ENCODE measurements around the gene C1orf94.
A peak's percentile ranks its signal among the peaks of the same experiment; 100 is the strongest.

The C1orf94 gene, protein sequence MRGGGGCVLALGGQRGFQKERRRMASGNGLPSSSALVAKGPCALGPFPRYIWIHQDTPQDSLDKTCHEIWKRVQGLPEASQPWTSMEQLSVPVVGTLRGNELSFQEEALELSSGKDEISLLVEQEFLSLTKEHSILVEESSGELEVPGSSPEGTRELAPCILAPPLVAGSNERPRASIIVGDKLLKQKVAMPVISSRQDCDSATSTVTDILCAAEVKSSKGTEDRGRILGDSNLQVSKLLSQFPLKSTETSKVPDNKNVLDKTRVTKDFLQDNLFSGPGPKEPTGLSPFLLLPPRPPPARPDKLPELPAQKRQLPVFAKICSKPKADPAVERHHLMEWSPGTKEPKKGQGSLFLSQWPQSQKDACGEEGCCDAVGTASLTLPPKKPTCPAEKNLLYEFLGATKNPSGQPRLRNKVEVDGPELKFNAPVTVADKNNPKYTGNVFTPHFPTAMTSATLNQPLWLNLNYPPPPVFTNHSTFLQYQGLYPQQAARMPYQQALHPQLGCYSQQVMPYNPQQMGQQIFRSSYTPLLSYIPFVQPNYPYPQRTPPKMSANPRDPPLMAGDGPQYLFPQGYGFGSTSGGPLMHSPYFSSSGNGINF

DNA sequence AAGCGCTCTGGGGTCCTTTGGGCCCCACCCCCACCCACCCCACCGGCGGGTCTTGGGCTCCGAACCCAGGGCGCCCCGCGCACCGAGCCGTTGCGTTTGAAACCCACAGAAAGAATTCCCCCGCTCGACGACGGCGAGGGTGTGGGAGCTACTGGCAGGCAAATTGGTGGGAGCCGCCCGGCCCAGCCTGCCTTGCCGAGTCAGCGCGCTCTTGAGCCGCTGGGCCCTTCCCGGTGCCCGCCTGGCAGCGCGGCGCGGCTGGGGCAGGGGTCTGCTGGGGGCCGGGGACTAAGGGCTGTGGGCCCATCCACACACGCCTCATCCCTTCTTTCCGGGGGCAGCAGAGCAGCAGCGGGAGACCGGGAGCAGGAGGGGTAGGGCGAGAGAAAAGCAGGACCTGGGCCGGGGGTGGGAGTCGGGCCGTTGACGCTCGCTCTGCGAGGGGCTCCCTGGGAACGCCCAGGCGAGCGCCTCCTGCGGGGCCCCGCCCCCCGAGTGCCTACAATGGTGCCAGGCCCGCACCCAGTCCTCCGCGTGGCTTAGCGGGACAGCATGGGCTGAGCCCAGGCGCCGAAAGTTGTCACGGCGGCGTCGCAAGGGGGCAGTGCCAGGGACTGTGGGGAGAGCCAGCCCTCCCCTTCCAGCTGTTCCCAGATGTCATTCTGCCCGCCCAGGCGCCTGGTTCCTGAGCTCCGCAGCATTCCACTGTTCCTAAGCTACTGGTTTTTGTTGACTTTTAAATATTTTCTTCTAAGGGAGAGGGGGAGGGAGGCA is at the start of gene C1orf94:
Gene C1orf94, plus strand, starts transcription at position 78 of the 774 bp plus-strand sequence. CDS start 883 bp downstream, outside the sequence.
- no peak for DNase-seq

DNA sequence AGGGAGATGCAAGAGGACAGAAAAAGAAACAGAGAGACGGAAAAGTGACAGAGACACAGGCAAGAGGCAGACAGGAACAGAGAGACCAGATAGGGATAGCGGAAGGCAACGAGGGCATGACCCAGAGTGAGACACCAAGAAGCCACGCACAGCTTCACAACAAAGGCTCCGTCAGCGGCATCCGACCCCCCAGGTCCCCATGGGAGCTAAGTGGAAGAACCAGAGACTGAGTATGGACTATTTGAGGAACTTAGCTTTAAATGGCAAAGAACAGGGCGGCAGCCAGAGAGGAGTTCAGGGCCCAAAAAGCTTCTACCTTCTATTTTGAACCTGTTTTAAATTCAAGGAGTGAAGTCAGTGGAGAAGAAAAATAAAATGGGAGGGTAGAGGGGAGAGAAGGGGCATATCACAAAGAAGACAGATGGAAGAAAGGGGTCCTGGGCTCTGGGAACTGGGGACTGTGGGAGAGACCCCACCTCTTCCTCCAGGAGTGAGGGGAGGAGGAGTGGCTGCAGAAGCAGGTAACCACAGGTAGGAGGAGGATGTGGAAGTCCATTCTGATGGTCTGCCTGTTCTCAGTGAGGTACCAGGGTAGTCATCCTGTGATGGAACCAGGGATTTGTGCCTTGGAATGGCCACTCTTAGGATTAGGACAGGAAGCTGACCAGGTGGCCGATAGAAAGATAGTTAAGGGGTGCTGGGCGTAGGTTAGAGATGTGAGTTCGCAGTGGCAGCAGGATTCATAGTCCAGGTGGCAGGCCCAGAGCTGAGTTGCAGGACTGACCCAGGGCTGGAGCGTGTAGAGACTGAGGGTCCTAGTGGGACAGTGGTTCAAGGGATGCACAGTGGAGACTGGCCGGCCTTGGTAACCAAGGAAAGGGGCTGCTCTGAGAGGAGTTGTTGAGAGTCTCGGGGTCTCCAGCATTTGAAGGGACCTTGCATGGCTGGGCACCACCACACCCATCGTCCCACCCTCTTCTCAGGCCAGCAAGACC is 49.4 kb upstream of the C1orf94 start:
- DNase-seq = no peak

DNA sequence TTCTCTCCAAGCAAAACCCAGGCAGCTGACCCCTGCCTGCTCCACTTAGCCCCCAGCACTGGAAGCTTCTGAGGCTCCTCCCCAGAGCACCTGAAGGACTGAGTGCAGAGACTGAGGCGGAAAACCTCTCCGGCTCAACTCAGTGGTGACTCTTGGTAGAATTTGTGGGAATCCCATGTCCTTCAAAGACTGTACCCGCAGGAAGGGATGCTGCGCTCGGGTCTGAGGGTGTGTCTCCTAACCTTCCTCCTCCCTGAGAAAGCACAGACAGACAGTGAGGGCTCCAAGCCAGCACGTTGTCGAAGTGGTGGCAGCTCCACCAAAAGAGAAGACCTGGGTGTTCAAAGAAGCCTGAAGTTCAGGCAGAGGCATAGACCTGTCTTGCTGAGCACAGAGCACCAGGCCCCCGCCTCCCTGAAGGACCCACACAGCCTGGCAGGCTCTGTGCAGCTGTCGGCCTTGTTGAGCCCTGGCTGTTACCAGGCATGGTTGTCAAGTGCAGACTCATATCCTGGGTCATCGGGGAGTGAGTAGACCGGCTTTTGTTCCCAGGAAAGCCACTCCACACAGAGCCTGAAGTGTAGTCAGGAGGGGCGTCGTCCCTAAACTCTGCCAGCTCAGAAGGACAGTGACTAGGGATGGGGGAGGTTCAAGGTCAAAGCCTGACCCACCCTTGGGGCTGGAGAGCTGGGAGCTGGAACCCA is 48.4 kb upstream of the C1orf94 start:
- no peak for DNase-seq

DNA sequence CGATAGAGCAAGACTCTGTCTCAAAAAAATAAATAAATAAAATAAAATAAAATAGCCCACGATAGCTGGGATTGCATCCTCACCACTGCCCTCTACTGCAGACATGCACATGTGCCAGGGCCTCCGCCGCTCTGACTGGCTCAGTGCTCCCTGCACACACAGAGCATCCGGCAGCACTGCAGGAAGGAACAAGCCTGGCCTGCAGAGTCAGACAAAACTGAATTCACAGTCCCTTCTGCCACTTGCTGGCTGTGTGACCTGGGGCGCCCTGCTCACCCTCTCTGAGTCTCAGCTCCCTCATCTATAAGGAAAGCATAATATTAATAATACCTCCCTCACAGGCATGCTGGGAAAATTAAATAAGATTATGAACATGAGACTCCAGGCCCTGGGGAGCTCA is 47.1 kb upstream of the C1orf94 start:
- DNase-seq = no peak

DNA sequence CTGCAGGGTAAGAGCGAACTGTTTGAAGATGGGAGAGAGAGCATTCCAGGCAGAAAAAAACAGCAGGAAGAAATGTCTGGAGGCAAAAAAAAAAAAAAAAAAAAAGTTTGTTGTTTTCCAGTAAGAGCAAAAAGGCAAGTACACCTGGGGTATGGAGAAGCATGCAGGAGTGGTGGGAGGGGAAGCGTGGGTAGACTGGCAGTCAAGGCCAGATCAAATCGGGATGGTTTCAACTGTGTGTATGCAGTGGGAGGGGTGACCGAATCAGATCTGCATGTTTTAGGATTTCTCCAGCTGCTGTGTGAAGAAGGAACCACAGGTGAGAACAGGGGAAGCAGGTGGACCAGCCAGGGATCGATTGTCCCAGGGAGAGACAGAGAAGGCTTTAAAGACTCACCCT is 46.4 kb upstream of the C1orf94 start:
- DNase-seq = no peak

DNA sequence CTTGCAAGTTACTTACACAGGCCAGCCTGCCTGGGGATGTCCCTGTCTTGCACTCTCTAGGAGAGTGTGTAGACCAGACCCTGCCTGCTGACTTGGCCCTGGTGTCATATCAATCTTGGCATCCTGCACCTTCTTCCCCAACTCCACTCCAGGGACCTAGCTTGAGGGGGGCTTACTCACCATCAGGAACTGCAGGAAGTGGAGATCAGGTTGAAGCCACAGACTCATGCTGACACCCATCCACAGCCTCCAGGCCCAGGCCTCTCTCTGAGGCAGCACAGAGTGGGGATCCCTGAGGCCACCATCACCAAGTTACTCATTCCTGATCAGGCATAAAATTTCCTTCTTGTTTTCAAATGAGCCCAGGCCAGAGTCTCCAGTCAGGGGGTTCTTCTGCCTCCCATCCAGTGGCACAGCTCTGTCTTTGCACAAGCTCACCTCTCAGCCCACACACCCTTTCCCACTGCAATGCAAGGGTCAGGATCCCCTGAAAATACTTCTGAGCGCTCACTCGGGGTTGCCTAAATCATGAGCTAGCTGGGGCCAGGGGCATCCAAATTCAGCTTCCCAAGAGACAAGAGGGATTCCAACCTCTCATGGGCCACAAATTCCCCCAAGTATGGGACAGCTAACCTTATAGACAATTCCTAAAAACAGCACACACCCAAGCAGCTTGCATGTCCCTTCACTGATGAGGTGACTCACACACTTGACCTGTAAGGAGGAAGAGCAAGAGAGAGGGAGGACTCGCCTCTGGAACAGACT is 45.1 kb upstream of the C1orf94 start:
- DNase-seq = no peak

DNA sequence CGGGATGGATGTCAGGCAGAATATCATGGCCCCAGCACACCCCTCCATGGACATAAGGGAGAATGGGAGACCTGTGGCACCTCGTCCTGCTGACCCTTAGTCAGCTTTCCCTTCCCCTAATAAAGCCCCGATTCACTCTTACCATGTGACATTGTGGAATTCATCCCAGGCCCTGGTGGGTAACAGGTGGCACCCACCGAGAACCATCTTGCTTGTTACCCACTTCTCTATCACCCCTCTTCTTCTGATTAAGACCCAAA is 44.6 kb upstream of the C1orf94 start:
- DNase-seq = no peak

DNA sequence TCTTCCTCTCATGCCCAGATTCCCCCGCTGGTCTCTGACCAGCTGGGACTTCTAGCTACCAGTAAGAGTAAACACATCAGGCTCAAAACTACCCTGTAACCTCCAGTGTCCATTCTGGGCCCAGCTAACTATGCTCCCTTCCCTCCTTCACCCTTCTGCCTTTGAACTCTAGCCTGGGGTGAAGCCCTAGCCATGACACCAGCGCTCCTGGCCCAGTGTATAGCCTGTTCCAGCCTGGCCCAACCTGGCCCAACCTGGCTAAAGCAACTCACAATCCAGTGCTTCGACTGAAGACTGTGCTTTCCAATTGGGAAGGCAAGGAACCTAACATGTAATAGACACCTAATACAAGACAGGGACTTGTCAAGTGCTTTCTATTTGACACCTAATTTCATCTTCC is 39.3 kb upstream of the C1orf94 start:
- no peak for DNase-seq

DNA sequence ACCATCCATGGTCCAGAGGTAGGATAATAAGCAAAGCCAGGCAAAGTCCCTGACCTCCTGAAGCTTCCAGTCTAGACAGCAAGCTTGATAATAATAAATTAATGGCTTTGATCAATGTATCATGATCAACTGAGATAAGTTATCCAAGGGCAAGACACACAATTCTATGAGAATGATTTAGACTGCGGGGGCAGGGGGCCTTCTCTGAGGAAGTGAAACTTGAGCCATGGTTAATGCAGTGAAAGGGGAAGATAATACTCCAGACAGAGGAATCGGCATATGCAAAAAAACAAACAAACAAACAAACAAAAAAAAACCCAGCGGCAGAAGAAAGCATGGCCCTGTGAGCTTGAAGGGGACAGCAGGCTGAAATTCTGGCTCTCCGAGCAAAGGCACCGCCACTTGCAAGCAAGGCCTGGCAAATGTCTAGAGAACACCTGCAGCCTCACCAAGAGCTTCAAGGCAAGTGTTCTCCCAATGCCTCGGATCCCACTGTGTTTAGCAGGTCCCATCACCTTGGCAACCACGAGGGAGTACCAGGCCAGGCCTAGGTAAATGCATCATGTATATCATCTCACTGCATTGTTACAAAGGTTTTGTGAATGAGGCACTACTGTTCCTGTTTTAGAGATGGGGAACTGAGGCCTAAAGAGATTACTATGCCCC is 36.6 kb upstream of the C1orf94 start:
- no peak for DNase-seq

DNA sequence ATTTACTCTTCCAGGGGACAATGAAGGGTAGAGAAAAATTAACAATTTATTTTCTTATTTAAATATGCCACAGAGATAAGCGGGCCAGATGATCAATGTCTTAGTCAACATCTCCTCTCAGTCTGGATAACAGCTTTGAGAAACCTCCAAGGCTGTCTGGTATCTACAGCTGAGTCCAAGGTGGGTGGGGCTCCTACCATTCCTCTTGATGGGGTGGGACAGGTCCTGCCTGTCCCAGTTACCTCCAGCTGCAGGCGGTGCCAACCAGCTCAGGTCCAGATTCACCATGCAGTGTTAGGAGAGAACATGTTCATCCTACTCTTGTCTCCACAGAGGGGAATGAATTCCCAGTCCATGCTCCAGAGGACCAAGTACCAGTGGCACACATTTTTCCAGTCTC is 32.7 kb upstream of the C1orf94 start:
- DNase-seq = no peak

DNA sequence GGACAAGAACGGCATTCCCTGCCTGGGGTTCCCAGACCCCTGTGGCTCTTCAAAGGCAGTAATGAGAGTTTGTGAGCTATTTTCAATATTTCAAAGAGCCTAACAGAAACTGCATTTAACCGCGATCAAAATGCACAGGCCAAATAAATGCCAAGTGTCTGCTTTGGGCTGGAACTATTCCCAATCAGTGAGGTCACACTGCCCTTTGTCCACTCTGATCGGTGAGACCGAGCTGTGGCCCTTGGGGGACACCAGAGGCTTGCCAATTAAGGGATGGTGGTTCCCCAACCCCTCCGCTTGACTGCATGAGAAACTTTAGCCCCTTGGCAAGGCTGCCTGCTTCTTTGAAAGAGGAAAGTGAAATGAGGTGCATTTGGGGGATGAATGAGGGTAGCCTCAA is 31.9 kb upstream of the C1orf94 start:
- no peak for DNase-seq

DNA sequence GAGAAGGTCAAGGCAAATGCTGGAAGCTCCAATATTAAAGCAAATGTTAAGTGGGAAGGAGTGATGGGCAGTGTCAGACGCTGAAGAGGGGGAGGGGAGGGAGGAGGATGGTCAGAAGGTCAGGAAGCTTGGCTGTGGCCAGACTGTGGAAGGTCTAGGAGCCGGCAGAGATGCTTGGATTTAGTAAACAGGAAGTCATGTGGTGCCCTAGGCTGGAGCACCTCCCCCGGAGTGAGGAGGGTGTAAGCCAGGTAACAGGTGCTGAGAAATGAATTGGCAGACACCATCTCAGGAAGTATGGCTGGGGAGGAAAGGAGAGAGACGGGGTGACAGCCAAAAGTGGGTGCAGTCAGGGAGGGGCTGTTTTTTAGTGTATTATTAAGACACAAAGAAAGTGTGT is 29.4 kb upstream of the C1orf94 start:
- no peak for DNase-seq

DNA sequence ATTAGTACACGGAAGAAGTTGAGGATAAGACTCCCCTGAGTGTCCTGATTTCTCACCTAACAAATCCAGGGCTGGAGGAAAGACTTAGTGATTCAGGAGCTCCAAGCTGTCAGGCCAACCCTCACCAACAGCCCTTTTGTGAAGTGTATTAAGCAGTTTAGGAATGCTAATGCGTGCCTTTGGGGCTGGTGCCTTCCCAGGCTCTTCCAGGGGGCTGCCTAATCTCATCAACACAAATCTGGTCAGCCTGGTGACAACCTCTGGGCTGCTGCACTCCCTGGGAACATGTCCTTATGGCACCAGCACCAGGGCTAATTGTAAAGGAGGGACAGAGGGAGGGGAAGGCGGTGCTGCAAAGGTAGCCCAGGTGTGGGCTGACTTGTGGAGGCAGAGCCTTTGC is 27.2 kb upstream of the C1orf94 start:
- no peak for DNase-seq

DNA sequence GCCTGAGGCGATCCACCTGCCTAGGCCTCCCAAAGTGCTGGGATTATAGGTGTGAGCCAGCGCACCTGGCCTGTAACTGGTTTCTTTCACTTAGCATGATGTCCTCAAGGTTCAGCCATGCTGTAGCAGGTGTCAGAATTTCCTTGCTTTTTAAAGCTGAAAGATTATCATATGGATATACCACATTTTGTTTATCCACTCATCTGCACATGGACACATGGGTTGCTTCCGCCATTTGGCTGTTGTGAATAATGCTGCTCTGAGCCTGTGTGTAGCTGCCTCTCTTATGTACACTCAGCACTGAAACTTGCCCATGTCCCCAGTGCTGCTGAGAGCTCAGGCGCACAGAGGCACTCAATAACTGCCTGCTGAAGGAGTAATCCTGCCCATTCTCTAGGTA is 23.5 kb upstream of the C1orf94 start:
- no peak for DNase-seq

DNA sequence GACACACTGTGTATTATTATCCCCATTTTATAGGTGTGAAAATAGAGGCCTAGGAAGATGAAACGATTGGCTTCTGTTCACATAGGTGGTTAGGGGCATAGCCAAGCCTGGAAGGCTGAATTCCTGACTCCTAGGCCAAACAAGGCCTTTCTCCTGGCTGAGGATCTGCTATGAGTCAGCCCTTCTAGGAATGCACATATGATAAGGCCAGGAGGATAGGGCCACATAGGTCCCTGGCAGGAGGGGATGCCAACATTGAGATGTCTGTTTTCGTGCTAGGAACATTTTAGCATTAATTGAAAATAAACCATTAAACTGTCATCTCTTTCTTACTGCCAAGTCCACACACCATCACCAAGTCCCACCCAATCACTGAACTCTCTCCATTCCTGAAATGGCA is 20.8 kb upstream of the C1orf94 start:
- DNase-seq = no peak

DNA sequence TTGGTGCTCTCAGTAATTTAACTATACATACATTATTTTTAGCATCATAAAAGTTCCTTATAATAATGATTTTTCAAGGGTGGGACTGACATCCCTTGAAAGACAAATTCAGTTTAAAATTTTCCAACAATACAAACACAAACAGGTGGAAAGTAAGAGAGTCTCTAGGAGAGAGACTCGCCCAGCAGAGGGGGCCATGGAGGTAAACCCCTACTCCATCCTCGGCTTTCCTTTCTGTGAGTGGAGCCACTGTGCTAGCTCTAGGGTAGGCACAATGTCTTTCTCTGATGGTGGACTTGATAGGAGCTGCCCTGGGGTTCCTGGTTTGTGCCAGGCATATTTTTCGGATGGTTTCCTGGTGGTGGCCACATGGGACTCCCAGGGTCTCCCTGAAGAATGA is 20.0 kb upstream of the C1orf94 start:
- DNase-seq = no peak

DNA sequence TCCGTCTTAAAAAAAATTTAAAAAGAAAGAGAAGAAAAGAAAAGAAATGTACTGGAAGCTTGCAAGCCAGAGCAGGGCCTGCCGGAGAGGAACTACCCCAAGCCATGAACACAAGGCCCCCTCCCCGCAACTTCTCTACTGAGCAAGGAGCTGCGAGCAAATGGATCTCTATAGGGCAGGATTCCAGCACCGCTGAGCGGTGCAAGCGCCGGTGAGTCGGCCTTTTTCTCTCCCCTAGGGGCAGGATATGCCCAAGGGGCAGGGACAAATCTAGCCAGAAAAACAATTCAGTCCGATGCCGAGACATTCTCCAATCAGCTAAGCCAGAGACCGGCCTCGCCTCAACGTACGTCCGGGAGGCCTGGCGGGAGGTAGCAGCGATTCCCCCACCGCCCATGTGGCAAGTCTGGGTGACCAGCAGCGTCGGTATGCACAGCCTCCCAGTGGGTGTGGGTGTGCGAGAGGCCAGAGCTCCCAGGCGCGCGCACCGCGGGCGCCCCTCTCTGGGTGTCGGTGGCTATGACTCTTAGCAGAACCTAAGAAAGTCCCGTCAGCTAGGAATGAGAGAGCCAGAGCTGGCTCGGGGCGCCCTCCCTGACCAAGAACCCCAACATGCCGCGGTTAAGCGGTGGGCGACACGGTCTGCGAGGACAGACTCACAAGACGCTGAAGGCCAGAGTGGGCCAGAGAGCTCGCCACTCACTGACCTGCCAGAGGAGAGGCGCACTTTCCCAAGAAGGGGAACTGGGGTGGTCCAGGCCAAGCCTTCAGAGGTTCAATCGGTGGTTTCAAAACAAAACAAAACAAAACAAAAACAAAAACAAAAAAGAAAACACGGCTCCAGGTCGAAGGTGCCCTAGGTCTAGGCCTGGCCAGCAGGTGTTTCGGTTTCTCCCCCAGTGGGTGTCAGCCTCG is 13.6 kb upstream of the C1orf94 start:
- DNase-seq = peak; percentile 19

DNA sequence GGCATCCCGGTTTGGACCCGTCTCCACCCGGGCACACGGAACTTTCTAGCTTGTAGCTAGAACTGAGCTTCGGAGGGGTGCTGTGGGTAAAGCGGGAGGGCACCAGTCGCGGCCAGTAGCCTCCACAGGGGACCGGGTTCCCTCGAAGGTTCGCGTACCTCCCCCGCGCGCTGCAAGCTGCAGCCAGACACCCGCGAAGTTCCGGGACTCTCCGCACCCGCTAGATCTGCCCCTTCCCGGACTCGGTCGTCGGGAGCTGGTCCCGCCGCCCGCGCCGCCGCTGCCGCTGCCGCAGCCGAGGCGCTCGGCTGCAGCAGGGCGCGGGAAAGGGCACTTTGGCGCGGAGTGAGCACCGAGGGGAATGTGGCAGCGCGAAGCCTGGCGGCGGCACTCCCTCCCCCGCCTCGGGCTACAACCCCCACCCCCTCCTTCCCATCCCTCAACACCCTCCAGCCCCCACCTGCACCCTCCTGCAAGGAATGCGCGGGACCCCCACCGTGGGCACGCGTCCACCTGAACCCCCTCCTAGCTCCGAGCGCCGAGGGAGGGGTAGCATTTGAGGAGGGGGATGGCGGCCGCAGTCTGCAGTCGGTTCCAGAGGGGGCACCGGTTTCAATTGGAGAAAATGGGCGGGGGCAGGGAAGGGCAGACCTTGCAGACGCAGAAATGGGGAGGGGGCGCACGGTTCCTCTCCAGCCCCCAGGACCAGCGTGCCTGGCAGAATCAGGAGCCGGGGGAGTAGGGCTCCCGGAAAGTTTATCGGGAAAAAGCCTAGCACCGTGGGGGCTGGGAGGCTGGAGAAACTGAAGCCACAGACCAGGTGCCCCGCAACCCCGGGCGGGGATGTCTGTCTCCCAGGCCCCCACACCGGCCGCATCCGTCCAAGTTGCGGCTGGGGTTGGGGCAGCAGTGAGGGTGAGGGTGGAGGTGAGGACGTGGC is 12.6 kb upstream of the C1orf94 start:
- no peak for DNase-seq
